ENCODE measurements around the gene TGM2. TPM values are rescaled to one million over a fixed set of nuclear protein-coding genes. Genes with fewer than 3 reads are reported as not detected.
A peak's percentile ranks its signal among the peaks of the same experiment; 100 is the strongest.

The TGM2 gene
- 100 to 1,000 TPM in 3 of 4 donors, 10 to 100 TPM in 1; 31.4 to 216 (median 145) TPM for total RNA-seq

GRCh38 chr20:38165089-38165965 is at the start of gene TGM2:
TSS of gene TGM2 (minus strand) at chr20:38165270. CDS start at chr20:38165198, 72 bp downstream.
- Histone ChIP-seq H3K36me3 (peaks cover 0 to 9% (median 0%) of the 10 kb centered on the region in 3 donors), H3K9me3 (no peaks in the 10 kb centered on the region), H3K4me3 (peak within 1 kb of the TSS; percentile 48 to 63 (median 50)), H3K27ac (peak within 1 kb of the TSS; percentile 45 to 66 (median 60)), H3K27me3 (no peaks in the 10 kb centered on the region), H3K4me1 (peaks cover 0 to 20% (median 3%) of the 10 kb centered on the region in 4 donors)
- peak; percentile 85 to 97 (median 93) for TF ChIP-seq CTCF (IDR thresholded peaks at IDR 0.05)
- peak; percentile 36 to 71 for TF ChIP-seq POLR2A (IDR thresholded peaks at IDR 0.05)
- DNase-seq, result peak; percentile 73 to 91 (median 90)

DNA sequence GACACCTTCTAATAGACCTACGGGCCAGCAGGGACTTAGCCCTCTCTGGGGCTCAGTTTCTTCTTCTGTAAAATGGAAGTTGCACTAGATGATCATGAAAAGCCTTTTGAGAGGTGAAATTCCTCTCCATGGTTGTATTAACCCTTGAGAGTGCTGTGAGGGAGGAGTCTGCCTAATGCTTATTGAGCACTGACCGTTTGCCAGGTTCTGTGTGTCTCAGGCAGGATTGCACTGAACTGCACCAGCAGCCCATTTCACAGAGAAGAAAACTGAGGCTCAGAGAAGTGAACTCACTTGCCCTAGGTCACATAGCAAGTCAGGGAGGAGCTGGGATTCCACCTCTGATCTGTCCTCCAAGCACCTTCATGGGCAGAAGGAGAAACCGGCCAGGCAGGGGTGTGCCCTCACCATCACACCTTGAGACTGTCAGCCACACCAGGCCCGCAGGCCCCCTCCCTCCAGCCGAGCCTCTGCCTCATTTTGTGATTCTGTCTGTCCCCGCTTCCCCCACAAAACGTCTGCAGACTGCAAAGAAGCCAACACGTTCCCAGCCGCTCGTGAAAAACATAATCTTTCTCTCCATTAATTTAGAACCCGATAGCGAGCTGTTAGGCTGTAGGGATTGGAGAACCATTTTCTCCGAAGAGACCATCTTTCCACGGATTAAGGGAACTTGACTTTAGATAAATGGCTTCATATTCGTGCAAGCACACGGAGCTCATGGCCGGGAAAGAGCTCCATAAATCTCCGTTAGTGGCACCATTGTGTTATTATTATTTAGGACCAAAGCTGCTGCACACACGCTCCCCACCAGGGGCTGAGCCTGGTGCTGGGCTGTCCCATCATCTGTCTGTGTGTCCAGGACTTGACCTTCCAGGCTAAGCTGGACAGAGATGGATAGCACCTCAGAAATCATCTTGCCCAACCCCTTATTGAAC is 49.5 kb upstream of the TGM2 start:
- Histone ChIP-seq H3K4me1 (no peaks in the 10 kb centered on the region), H3K36me3 (no peaks in the 10 kb centered on the region), H3K27me3 (no peaks in the 10 kb centered on the region), H3K9me3 (no peaks in the 10 kb centered on the region), H3K4me3 (no peak overlapping the region), H3K27ac (no peak overlapping the region)
- DNase-seq, result no peak
- no peak for TF ChIP-seq CTCF (IDR thresholded peaks at IDR 0.05)
- no peak for TF ChIP-seq POLR2A (IDR thresholded peaks at IDR 0.05)

GRCh38 chr20:38213607-38213940 is 48.5 kb upstream of the TGM2 start:
- Histone ChIP-seq H3K27ac (no peak overlapping the region), H3K36me3 (no peaks in the 10 kb centered on the region), H3K4me3 (no peak overlapping the region), H3K27me3 (no peaks in the 10 kb centered on the region), H3K4me1 (no peaks in the 10 kb centered on the region), H3K9me3 (no peaks in the 10 kb centered on the region)
- DNase-seq, result no peak
- TF ChIP-seq POLR2A (IDR thresholded peaks at IDR 0.05), result no peak
- TF ChIP-seq CTCF (IDR thresholded peaks at IDR 0.05), result no peak

- Histone ChIP-seq H3K4me1 (no peaks in the 10 kb centered on the region), H3K9me3 (no peaks in the 10 kb centered on the region), H3K27ac (peak overlapping the region in 1 of 4 donors; percentile 25), H3K27me3 (no peaks in the 10 kb centered on the region), H3K36me3 (no peaks in the 10 kb centered on the region), H3K4me3 (no peak overlapping the region)
- TF ChIP-seq CTCF (IDR thresholded peaks at IDR 0.05), result no peak
- TF ChIP-seq POLR2A (IDR thresholded peaks at IDR 0.05), result no peak
- DNase-seq, result no peak
Measured at GRCh38 chr20:38212806-38213606, 47.9 kb upstream of the TGM2 start.
